Karpas-422 (cell line): ENCODE results near the gene TMTC1. TPM values are rescaled to one million over a fixed set of nuclear protein-coding genes. Genes with fewer than 3 reads are reported as not detected.
A peak's percentile ranks its signal among the peaks of the same experiment; 100 is the strongest.

ENCODE experiments used
- DNase-seq: peaks from one replicate; pipeline ENCODE4 v3.0.0-alpha.2; 2015
- H2AFZ ChIP-seq: fragments of 200-600 bp; sonication (generic); 2 replicates; pipeline ENCODE4 v1.6.1; 2014; ENCODE audit warnings: antibody characterized with exemption, low read length, mixed read lengths
- H3K27ac ChIP-seq: fragments of 200-600 bp; sonication (generic); 2 replicates; pipeline ENCODE4 v1.5.1; 2014; ENCODE audit warnings: mild to moderate bottlenecking, low read length, moderate library complexity
- H3K27me3 ChIP-seq: fragments of 200-600 bp; sonication (generic); 2 replicates; pipeline ENCODE4 v1.6.1; 2014; ENCODE audit warnings: low read length, mixed read lengths
- H3K36me3 ChIP-seq: fragments of 200-600 bp; sonication (generic); 2 replicates; pipeline ENCODE4 v1.6.1; 2014; ENCODE audit warnings: low read length, mixed read lengths; ENCODE audit not compliant: insufficient read depth
- H3K4me1 ChIP-seq: fragments of 200-600 bp; sonication (generic); 2 replicates; pipeline ENCODE4 v1.6.1; 2014; ENCODE audit warnings: mild to moderate bottlenecking, low read length, mixed read lengths
- H3K4me2 ChIP-seq: fragments of 200-600 bp; sonication (generic); 2 replicates; pipeline ENCODE4 v1.6.1; 2014; ENCODE audit warnings: low read length, low read depth, mild to moderate bottlenecking; ENCODE audit not compliant: poor library complexity, severe bottlenecking
- H3K4me3 ChIP-seq: fragments of 200-600 bp; sonication (generic); 2 replicates; pipeline ENCODE4 v1.5.1; 2014; ENCODE audit warnings: mild to moderate bottlenecking, antibody characterized with exemption, low read length, mixed read lengths
- H3K79me2 ChIP-seq: fragments of 200-600 bp; sonication (generic); 2 replicates; pipeline ENCODE4 v1.6.1; 2014; ENCODE audit warnings: mild to moderate bottlenecking, low read length, mixed read lengths
- H3K9ac ChIP-seq: fragments of 200-600 bp; sonication (generic); 2 replicates; pipeline ENCODE4 v1.6.0; 2014; ENCODE audit warnings: low read length
- H3K9me2 ChIP-seq: fragments of 200-600 bp; sonication (generic), shearing (Covaris generic); replicated peaks from 2 replicates; pipeline ENCODE4 v1.6.0; 2014; ENCODE audit warnings: mild to moderate bottlenecking, low read length, moderate library complexity; ENCODE audit not compliant: insufficient read depth
- H3K9me3 ChIP-seq: fragments of 300-700, 200-600 bp; sonication (generic); 2 replicates; pipeline ENCODE4 v1.6.1; 2014; ENCODE audit warnings: low read length, mixed read lengths
- H4K20me1 ChIP-seq: fragments of 200-600 bp; sonication (generic); 2 replicates; pipeline ENCODE4 v1.6.1; 2014; ENCODE audit warnings: mild to moderate bottlenecking, antibody characterized with exemption, low read length, low read depth; ENCODE audit not compliant: insufficient read depth
- total RNA-seq: library from RNA; depleted of rRNA; stranded (reverse); fragments of >200 nt; shearing (Covaris generic); gene quantifications from 2 replicates; pipeline ENCODE4 v1.2.3, GENCODE V29; 2014; ENCODE audit warnings: low replicate concordance

Gene TMTC1
- total RNA-seq, 1 experiment from 2014 or later, result not detected

- H3K4me2 ChIP-seq, result no peak overlapping the region
- H3K36me3 ChIP-seq, result no peaks in the 10 kb centered on the region
- no peaks in the 10 kb centered on the region for H4K20me1 ChIP-seq
- H3K4me3 ChIP-seq, result no peak overlapping the region
- no peak for DNase-seq
- no peak overlapping the region for H3K27ac ChIP-seq
- H2AFZ ChIP-seq, result no peak overlapping the region
- H3K9me3 ChIP-seq, result no peaks in the 10 kb centered on the region
- no peaks in the 10 kb centered on the region for H3K79me2 ChIP-seq
- no peaks in the 10 kb centered on the region for H3K9me2 ChIP-seq
- no peaks in the 10 kb centered on the region for H3K27me3 ChIP-seq
- H3K9ac ChIP-seq, result no peak overlapping the region
- H3K4me1 ChIP-seq, result no peaks in the 10 kb centered on the region
These were observed 57.4 kb downstream of the TMTC1 start for GRCh38 chr12:29726321-29726692.

DNA sequence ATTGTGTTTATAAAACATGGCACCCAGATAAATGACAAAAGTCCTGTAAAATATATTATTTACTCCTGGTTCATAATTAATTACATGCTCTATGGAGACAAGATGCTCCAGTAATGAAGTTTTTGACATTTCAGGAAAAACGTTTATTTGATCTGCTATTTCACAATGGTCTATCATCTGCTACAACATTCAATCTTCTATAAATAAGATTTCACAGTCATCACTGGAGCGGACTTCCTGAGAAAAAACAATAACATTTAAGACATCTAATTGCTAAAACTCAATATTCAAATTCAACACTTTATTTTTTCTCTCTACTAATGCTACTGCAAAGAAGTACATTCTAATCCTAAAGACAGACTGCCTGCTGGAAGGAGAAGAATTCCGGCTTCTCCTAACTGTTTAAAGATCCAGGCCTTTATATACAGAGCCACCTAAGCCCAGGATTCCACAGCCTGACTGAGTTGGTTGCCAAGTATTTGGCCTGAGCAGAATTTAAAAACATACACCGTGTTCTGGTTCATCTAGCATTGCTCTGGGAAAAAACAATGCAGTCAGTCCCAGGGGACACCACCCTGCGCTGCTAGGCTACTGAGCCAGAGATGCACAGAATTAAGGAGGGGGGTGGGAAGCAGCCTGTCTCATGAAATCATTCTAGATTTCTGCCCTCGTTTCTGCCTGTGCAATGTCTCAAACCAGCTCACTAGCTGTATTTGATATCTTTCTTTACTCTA lies 58.0 kb downstream of the TMTC1 start:
- H3K4me3 ChIP-seq, result no peak overlapping the region
- no peaks in the 10 kb centered on the region for H3K79me2 ChIP-seq
- H3K4me2 ChIP-seq, result no peak overlapping the region
- H3K4me1 ChIP-seq, result no peaks in the 10 kb centered on the region
- H3K27ac ChIP-seq, result no peak overlapping the region
- no peak overlapping the region for H3K9ac ChIP-seq
- no peaks in the 10 kb centered on the region for H3K36me3 ChIP-seq
- no peak overlapping the region for H2AFZ ChIP-seq
- no peaks in the 10 kb centered on the region for H3K27me3 ChIP-seq
- no peak for DNase-seq
- H3K9me3 ChIP-seq, result no peaks in the 10 kb centered on the region
- H4K20me1 ChIP-seq, result no peaks in the 10 kb centered on the region
- H3K9me2 ChIP-seq, result no peaks in the 10 kb centered on the region

GRCh38 chr12:29722164-29722563 lies 61.6 kb downstream of the TMTC1 start:
- Histone ChIP-seq H4K20me1 (no peaks in the 10 kb centered on the region), H2AFZ (no peak overlapping the region), H3K4me1 (no peaks in the 10 kb centered on the region), H3K27ac (no peak overlapping the region), H3K79me2 (no peaks in the 10 kb centered on the region), H3K9me3 (no peaks in the 10 kb centered on the region), H3K9me2 (no peaks in the 10 kb centered on the region), H3K27me3 (no peaks in the 10 kb centered on the region), H3K4me3 (no peak overlapping the region), H3K9ac (no peak overlapping the region), H3K36me3 (no peaks in the 10 kb centered on the region), H3K4me2 (no peak overlapping the region)
- DNase-seq, result no peak

GRCh38 chr12:29719381-29719780 lies 64.4 kb downstream of the TMTC1 start:
- Histone ChIP-seq H4K20me1 (no peaks in the 10 kb centered on the region), H3K9me2 (no peaks in the 10 kb centered on the region), H3K27me3 (no peaks in the 10 kb centered on the region), H2AFZ (no peak overlapping the region), H3K4me1 (no peaks in the 10 kb centered on the region), H3K79me2 (no peaks in the 10 kb centered on the region), H3K27ac (no peak overlapping the region), H3K36me3 (no peaks in the 10 kb centered on the region), H3K9me3 (no peaks in the 10 kb centered on the region), H3K9ac (no peak overlapping the region), H3K4me2 (no peak overlapping the region), H3K4me3 (no peak overlapping the region)
- DNase-seq, result no peak

DNA sequence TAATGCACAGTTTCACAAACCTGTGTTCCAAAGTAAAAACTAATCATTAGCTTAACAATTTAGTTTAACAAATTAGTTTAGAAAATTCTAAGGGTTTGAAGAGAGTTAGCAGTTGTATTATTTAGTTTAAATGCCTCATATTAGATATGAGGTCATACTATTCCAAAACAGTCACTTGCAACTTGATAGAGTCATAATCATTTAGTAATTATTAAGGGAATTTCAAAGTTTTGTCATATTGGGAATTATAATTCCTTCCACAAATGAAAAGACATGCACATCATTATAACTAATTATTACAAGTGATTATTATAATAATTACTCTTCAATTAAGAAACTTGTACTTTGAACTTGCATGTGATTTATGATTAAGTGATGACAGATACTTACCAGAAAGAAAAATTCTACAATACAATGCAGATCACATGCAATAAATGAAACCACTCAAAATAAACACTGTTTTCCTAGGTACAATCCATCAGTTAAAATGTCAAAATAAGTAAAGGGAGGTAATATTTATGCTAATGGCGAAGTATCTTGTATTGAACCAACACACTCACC lies 66.1 kb downstream of the TMTC1 start:
- Histone ChIP-seq H2AFZ (no peak overlapping the region), H3K9ac (no peak overlapping the region), H3K79me2 (no peaks in the 10 kb centered on the region), H3K27ac (no peak overlapping the region), H3K9me3 (no peaks in the 10 kb centered on the region), H3K27me3 (no peaks in the 10 kb centered on the region), H3K9me2 (no peaks in the 10 kb centered on the region), H3K4me3 (no peak overlapping the region), H3K36me3 (no peaks in the 10 kb centered on the region), H3K4me1 (no peaks in the 10 kb centered on the region), H3K4me2 (no peak overlapping the region), H4K20me1 (no peaks in the 10 kb centered on the region)
- DNase-seq, result no peak

DNA sequence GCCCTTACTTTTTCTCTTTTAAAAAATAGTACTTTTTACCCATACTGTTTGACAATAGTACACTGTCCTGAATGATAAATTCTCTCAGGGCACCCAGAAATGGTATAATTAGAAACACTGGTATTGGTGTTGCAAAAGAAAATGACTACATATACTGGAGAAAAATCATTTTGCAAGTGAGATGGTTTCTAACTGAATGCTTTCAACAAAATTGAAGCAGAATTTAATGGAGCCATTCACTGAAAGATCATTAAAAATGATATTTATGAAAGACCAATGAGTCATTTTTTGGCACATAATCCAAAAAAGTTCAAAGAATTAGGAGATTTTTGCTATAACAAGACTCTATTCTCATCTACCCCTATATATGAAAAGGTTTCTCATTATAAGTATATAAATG lies 68.8 kb downstream of the TMTC1 start:
- H3K36me3 ChIP-seq, result no peaks in the 10 kb centered on the region
- no peaks in the 10 kb centered on the region for H3K27me3 ChIP-seq
- H2AFZ ChIP-seq, result no peak overlapping the region
- no peak overlapping the region for H3K9ac ChIP-seq
- no peak for DNase-seq
- H3K27ac ChIP-seq, result no peak overlapping the region
- H3K4me3 ChIP-seq, result no peak overlapping the region
- no peaks in the 10 kb centered on the region for H4K20me1 ChIP-seq
- H3K9me3 ChIP-seq, result no peaks in the 10 kb centered on the region
- no peak overlapping the region for H3K4me2 ChIP-seq
- H3K79me2 ChIP-seq, result no peaks in the 10 kb centered on the region
- no peaks in the 10 kb centered on the region for H3K4me1 ChIP-seq
- no peaks in the 10 kb centered on the region for H3K9me2 ChIP-seq

DNA sequence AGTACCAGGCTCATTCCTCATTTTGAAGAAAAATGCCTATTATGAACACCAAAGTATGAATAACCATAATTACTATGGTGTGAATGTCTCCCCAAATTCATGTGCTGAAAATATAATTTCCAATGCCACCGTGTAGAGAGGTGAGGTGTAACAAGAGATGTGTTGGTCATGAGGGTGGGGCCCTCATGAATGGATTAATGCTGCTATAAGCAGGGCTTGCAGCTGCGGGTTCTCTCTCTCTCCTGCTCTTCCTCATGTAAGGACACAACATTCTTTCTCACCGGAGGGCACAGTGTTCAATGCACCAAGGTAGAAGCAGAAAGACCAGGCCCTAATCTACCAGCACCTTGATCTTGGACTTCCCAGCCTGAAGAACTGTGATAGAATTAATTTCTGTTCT lies 70.0 kb downstream of the TMTC1 start:
- H3K4me1 ChIP-seq, result no peaks in the 10 kb centered on the region
- H3K4me2 ChIP-seq, result no peak overlapping the region
- H3K79me2 ChIP-seq, result no peaks in the 10 kb centered on the region
- DNase-seq, result no peak
- H3K36me3 ChIP-seq, result no peaks in the 10 kb centered on the region
- H3K9me2 ChIP-seq, result no peaks in the 10 kb centered on the region
- H3K4me3 ChIP-seq, result no peak overlapping the region
- no peak overlapping the region for H3K9ac ChIP-seq
- no peaks in the 10 kb centered on the region for H3K27me3 ChIP-seq
- H4K20me1 ChIP-seq, result no peaks in the 10 kb centered on the region
- H3K9me3 ChIP-seq, result no peaks in the 10 kb centered on the region
- H2AFZ ChIP-seq, result no peak overlapping the region
- H3K27ac ChIP-seq, result no peak overlapping the region

GRCh38 chr12:29711381-29711780 lies 72.4 kb downstream of the TMTC1 start:
- DNase-seq, result peak; percentile 14
- no peaks in the 10 kb centered on the region for H3K79me2 ChIP-seq
- no peak overlapping the region for H3K27ac ChIP-seq
- H2AFZ ChIP-seq, result no peak overlapping the region
- no peaks in the 10 kb centered on the region for H3K36me3 ChIP-seq
- no peaks in the 10 kb centered on the region for H4K20me1 ChIP-seq
- H3K9ac ChIP-seq, result no peak overlapping the region
- no peaks in the 10 kb centered on the region for H3K27me3 ChIP-seq
- no peaks in the 10 kb centered on the region for H3K9me2 ChIP-seq
- no peaks in the 10 kb centered on the region for H3K9me3 ChIP-seq
- H3K4me3 ChIP-seq, result no peak overlapping the region
- H3K4me2 ChIP-seq, result no peak overlapping the region
- H3K4me1 ChIP-seq, result no peaks in the 10 kb centered on the region
